ENCODE results near the gene LARGE1.

The LARGE1 gene

DNA sequence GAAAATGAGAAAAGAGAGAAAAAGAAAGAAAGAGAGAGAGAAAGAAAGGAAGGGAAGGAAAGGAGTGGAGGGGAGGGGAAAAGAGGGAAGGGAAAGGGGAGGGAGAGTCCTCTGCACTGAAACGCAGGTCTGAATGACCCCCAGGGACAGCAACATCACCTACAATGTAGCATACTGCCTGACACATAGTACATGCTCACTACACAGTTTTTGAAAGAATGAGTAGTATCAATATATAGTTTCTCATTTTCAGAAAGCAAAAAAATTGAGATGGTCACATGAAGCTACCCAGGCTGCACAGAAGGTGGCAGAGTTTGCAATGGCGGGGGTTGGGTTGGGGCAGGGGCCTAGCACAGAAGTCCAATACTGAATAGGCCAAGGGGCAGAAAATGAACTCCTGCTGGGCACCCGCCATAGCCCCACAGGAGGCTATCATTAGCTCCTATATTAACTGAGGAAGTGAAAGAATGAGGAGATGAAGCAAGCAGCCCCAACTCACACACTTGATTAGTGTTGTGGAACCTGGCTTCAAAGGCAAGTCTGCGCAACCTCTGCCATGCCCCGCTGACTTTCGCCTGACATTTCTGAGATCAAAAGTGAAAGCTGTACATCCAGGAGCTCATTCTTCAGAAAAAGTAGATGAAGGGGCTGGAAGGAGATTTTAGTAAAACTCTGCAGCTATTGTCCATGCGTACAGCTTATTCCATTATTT lies 620.9 kb downstream of the LARGE1 start:
- no peaks in the 10 kb centered on the region for H3K36me3 ChIP-seq (ENCODE audit: control insufficient read depth, insufficient read depth, low read length)
- H3K4me1 ChIP-seq (ENCODE audit: control insufficient read depth, low read depth, low read length) = no peaks in the 10 kb centered on the region
- H3K4ac ChIP-seq (ENCODE audit: low read depth, low read length) = no peak overlapping the region
- no peak overlapping the region for H4K5ac ChIP-seq (ENCODE audit: low read length)
- H3K23ac ChIP-seq (ENCODE audit: low read length) = no peak overlapping the region
- no peak overlapping the region for H4K8ac ChIP-seq (ENCODE audit: low read depth, low read length)
- H2BK15ac ChIP-seq (replicated peaks; ENCODE audit: low read depth) = no peak overlapping the region
- H3K56ac ChIP-seq (ENCODE audit: low read length) = no peak overlapping the region
- H3K4me3 ChIP-seq (ENCODE audit: low read length) = no peak overlapping the region
- H2BK5ac ChIP-seq (ENCODE audit: low read length) = no peak overlapping the region
- no peak overlapping the region for H3K4me2 ChIP-seq (ENCODE audit: low read length)
- H3K79me1 ChIP-seq (ENCODE audit: low read length) = no peaks in the 10 kb centered on the region
- H3K27ac ChIP-seq (ENCODE audit: low read depth, low read length) = no peak overlapping the region
- no CpG with 5 or more reads among the region's 7 CpGs for WGBS (ENCODE audit: extremely low coverage, insufficient coverage, low lambda C conversion rate)
- DNase-seq = peak; percentile 4
- H3K79me2 ChIP-seq (ENCODE audit: control insufficient read depth, insufficient read depth, low read length) = no peaks in the 10 kb centered on the region
- H2AK5ac ChIP-seq (ENCODE audit: low read length) = no peak overlapping the region
- no peaks in the 10 kb centered on the region for H3K27me3 ChIP-seq (ENCODE audit: insufficient read depth, low read length, poor library complexity)
- no peak overlapping the region for H3K18ac ChIP-seq (ENCODE audit: low read length)
- no peak overlapping the region for H2BK120ac ChIP-seq (ENCODE audit: low read depth, low read length)
- H3K9ac ChIP-seq (ENCODE audit: low read length) = no peak overlapping the region

DNA sequence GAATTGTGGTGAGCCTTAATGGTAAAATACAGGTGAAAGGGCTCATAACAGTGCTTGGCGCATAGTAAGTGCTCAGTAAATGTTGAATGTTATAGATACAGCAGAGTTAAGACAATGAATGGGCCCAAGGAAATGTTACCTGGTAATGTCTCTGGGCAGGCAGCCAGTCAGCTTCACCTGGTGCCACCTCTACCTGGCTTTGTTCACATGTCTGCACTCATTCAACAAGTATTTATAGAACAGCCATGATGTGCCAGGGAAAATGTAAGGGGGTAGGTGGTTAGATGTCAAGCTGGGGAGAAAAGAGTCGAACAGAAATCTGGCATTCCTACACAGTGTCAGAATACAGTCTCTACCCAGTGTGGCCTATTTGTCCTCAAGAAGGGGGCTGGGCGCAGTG lies 623.3 kb downstream of the LARGE1 start:
- Histone ChIP-seq H3K18ac (ENCODE audit: low read length) (no peak overlapping the region), H3K36me3 (ENCODE audit: control insufficient read depth, insufficient read depth, low read length) (no peaks in the 10 kb centered on the region), H3K23ac (ENCODE audit: low read length) (no peak overlapping the region), H4K8ac (ENCODE audit: low read depth, low read length) (no peak overlapping the region), H4K5ac (ENCODE audit: low read length) (no peak overlapping the region), H2BK5ac (ENCODE audit: low read length) (no peak overlapping the region), H2AK5ac (ENCODE audit: low read length) (no peak overlapping the region), H3K79me2 (ENCODE audit: control insufficient read depth, insufficient read depth, low read length) (no peaks in the 10 kb centered on the region), H2BK120ac (ENCODE audit: low read depth, low read length) (no peak overlapping the region), H2BK15ac (replicated peaks; ENCODE audit: low read depth) (no peak overlapping the region), H3K27ac (ENCODE audit: low read depth, low read length) (no peak overlapping the region), H3K9ac (ENCODE audit: low read length) (no peak overlapping the region), H3K79me1 (ENCODE audit: low read length) (no peaks in the 10 kb centered on the region), H3K4me1 (ENCODE audit: control insufficient read depth, low read depth, low read length) (no peaks in the 10 kb centered on the region), H3K4me3 (ENCODE audit: low read length) (no peak overlapping the region), H3K27me3 (ENCODE audit: insufficient read depth, low read length, poor library complexity) (no peaks in the 10 kb centered on the region), H3K56ac (ENCODE audit: low read length) (no peak overlapping the region), H3K4ac (ENCODE audit: low read depth, low read length) (no peak overlapping the region), H3K4me2 (ENCODE audit: low read length) (no peak overlapping the region)
- no peak for DNase-seq
- no CpG with 5 or more reads among the region's 3 CpGs for WGBS (ENCODE audit: extremely low coverage, insufficient coverage, low lambda C conversion rate)

DNA sequence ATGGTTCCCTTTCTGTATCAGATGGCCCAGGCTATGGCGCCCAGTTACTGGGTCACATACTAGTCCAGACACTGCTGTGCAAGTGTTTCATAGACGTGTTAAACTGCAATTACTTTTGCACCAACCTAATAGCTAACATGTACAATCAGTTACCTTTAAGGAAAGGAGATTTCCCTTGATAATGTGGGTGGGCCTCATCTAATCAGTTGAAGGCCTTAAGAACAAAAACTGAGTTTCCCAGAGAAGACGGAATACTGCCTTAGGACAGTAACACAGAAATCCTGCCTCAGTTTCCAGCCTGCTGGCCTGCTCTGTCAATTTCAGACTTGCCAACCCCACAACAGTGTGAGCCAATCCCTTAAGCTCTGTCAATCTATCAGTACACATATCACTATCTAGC lies 632.2 kb downstream of the LARGE1 start:
- H3K4ac ChIP-seq (ENCODE audit: low read depth, low read length) = no peak overlapping the region
- no CpG with 5 or more reads among the region's 3 CpGs for WGBS (ENCODE audit: extremely low coverage, insufficient coverage, low lambda C conversion rate)
- H3K36me3 ChIP-seq (ENCODE audit: control insufficient read depth, insufficient read depth, low read length) = no peaks in the 10 kb centered on the region
- no peak overlapping the region for H3K27ac ChIP-seq (ENCODE audit: low read depth, low read length)
- H3K9ac ChIP-seq (ENCODE audit: low read length) = no peak overlapping the region
- H3K18ac ChIP-seq (ENCODE audit: low read length) = no peak overlapping the region
- no peaks in the 10 kb centered on the region for H3K27me3 ChIP-seq (ENCODE audit: insufficient read depth, low read length, poor library complexity)
- no peak overlapping the region for H2BK120ac ChIP-seq (ENCODE audit: low read depth, low read length)
- DNase-seq = no peak
- no peak overlapping the region for H2BK15ac ChIP-seq (replicated peaks; ENCODE audit: low read depth)
- H3K56ac ChIP-seq (ENCODE audit: low read length) = no peak overlapping the region
- no peak overlapping the region for H3K4me3 ChIP-seq (ENCODE audit: low read length)
- no peaks in the 10 kb centered on the region for H3K79me1 ChIP-seq (ENCODE audit: low read length)
- H3K23ac ChIP-seq (ENCODE audit: low read length) = no peak overlapping the region
- H3K4me1 ChIP-seq (ENCODE audit: control insufficient read depth, low read depth, low read length) = no peaks in the 10 kb centered on the region
- no peaks in the 10 kb centered on the region for H3K79me2 ChIP-seq (ENCODE audit: control insufficient read depth, insufficient read depth, low read length)
- H2AK5ac ChIP-seq (ENCODE audit: low read length) = no peak overlapping the region
- no peak overlapping the region for H2BK5ac ChIP-seq (ENCODE audit: low read length)
- no peak overlapping the region for H4K8ac ChIP-seq (ENCODE audit: low read depth, low read length)
- no peak overlapping the region for H4K5ac ChIP-seq (ENCODE audit: low read length)
- H3K4me2 ChIP-seq (ENCODE audit: low read length) = no peak overlapping the region

DNA sequence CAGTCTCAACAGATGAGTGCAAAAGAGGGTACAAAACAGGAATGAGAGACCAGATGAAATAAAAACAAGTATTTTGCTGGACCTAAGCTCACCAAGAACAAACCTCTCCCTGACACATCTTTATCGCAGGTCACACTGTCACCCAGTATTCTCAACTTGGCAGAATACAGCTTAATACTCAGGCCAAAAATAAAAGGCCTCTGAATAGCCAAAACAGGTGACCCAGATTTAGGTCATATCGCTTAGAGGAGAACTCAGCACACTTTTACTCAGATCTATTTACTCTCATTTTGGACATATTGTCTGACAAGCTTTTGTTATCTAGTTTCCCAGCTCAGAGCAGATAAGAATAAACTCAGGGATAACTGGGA lies 645.2 kb downstream of the LARGE1 start:
- H3K4me1 ChIP-seq (ENCODE audit: control insufficient read depth, low read depth, low read length) = no peaks in the 10 kb centered on the region
- H3K4me2 ChIP-seq (ENCODE audit: low read length) = no peak overlapping the region
- no peak overlapping the region for H3K4ac ChIP-seq (ENCODE audit: low read depth, low read length)
- DNase-seq = no peak
- no peak overlapping the region for H4K8ac ChIP-seq (ENCODE audit: low read depth, low read length)
- no peak overlapping the region for H3K18ac ChIP-seq (ENCODE audit: low read length)
- H3K9ac ChIP-seq (ENCODE audit: low read length) = no peak overlapping the region
- no peaks in the 10 kb centered on the region for H3K79me1 ChIP-seq (ENCODE audit: low read length)
- H3K27ac ChIP-seq (ENCODE audit: low read depth, low read length) = no peak overlapping the region
- no peaks in the 10 kb centered on the region for H3K27me3 ChIP-seq (ENCODE audit: insufficient read depth, low read length, poor library complexity)
- no CpG with 5 or more reads among the region's 2 CpGs for WGBS (ENCODE audit: extremely low coverage, insufficient coverage, low lambda C conversion rate)
- no peak overlapping the region for H3K56ac ChIP-seq (ENCODE audit: low read length)
- no peak overlapping the region for H3K23ac ChIP-seq (ENCODE audit: low read length)
- no peak overlapping the region for H2BK5ac ChIP-seq (ENCODE audit: low read length)
- H4K5ac ChIP-seq (ENCODE audit: low read length) = no peak overlapping the region
- no peak overlapping the region for H2BK15ac ChIP-seq (replicated peaks; ENCODE audit: low read depth)
- H3K79me2 ChIP-seq (ENCODE audit: control insufficient read depth, insufficient read depth, low read length) = no peaks in the 10 kb centered on the region
- H3K4me3 ChIP-seq (ENCODE audit: low read length) = no peak overlapping the region
- H2AK5ac ChIP-seq (ENCODE audit: low read length) = no peak overlapping the region
- H2BK120ac ChIP-seq (ENCODE audit: low read depth, low read length) = no peak overlapping the region
- no peaks in the 10 kb centered on the region for H3K36me3 ChIP-seq (ENCODE audit: control insufficient read depth, insufficient read depth, low read length)

DNA sequence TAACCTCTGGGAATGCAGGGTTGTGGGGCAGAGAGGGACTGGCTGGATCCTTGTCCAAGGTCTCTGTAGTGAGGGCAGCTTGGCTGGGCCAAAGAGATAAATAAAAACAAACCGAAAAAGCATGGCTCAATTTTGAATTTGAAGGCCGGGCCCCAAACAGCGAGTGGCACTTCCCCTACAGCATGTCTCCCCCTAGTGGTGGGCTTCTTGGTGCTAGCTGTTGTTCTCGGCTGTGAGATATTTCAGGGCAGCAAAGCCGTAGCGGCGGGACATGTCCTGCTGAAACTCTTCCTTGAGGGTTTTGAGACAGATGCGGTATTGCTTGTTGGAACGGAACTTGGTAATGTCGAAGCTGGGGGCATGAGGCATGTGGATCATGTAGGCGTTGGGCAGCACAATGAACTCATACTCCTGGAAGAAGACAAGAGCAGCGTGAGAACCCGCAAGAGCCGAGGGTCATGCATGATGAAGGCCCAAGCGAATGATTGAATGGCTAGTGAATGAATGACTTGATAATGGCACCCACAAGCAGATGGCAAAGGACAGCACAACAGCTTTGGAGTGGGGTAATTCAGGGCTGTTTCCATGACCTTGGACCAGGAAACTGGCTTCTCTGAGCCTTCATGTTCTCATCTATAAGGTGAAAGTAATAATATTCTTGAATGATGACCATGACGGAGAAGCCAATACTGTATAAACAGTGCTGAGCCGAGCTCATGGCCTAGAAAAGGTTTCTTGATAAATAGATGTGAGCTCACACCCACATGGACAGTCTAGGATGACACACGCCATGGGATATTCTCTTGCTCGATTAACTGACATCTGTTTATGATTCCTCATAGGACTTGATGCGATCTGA lies 645.8 kb downstream of the LARGE1 start:
- no CpG with 5 or more reads among the region's 20 CpGs for WGBS (ENCODE audit: extremely low coverage, insufficient coverage, low lambda C conversion rate)
- Histone ChIP-seq H3K23ac (ENCODE audit: low read length) (no peak overlapping the region), H3K27ac (ENCODE audit: low read depth, low read length) (no peak overlapping the region), H3K4ac (ENCODE audit: low read depth, low read length) (peak overlapping the region; percentile 50), H2AK5ac (ENCODE audit: low read length) (no peak overlapping the region), H4K5ac (ENCODE audit: low read length) (no peak overlapping the region), H3K4me1 (ENCODE audit: control insufficient read depth, low read depth, low read length) (no peaks in the 10 kb centered on the region), H3K79me2 (ENCODE audit: control insufficient read depth, insufficient read depth, low read length) (no peaks in the 10 kb centered on the region), H3K79me1 (ENCODE audit: low read length) (no peaks in the 10 kb centered on the region), H3K4me2 (ENCODE audit: low read length) (no peak overlapping the region), H3K56ac (ENCODE audit: low read length) (no peak overlapping the region), H2BK120ac (ENCODE audit: low read depth, low read length) (no peak overlapping the region), H3K9ac (ENCODE audit: low read length) (no peak overlapping the region), H4K8ac (ENCODE audit: low read depth, low read length) (no peak overlapping the region), H3K4me3 (ENCODE audit: low read length) (no peak overlapping the region), H2BK15ac (replicated peaks; ENCODE audit: low read depth) (no peak overlapping the region), H3K36me3 (ENCODE audit: control insufficient read depth, insufficient read depth, low read length) (no peaks in the 10 kb centered on the region), H3K27me3 (ENCODE audit: insufficient read depth, low read length, poor library complexity) (no peaks in the 10 kb centered on the region), H3K18ac (ENCODE audit: low read length) (no peak overlapping the region), H2BK5ac (ENCODE audit: low read length) (no peak overlapping the region)
- peak; percentile 69 for DNase-seq
